ENCODE data around the gene AMZ1.

Gene AMZ1

DNA sequence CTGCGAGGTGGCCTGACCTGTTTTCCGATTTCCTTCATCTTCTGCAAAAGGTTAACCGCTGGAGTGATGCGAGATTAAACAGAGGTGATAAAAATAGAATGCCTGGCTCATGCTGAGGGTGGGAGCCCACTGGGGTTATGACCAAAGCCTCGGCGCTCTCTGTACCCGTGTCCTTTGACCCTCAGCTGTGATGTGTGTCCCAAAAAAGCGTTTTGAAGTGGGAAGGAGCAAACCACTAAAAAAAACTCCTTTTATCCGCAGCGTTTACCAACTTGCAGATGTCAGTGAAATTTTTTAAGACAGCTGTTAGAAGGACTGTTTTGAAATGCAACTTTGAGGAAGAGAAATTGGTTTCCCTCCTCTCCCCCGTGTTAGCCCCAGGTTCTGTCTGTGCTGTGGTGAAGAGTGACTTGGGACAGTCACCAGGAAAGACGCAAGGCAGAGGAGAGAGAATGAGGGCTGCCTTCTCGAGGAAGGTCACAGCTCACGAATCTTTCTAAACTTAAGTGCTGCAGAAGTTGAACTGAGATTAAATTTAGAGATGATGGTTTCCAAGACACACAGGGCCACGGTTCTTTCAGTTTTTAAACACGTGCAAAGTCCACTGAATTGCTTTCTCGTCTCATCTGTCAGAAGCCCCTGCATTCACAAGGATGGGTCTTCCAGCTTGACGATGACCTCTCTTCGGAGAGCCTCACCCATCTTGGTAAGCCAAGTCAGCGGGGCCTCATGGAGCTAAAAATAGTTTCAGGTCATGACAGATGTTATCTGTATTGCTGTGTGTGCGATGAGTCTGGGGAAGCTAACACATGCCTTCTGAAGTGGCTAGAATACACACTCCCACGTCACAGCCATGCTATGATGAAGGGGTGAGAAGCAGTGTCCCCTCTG is 27.6 kb downstream of the AMZ1 start:
- no peak overlapping the region for H3K4me3 ChIP-seq (ENCODE audit: control insufficient read depth, low read depth, low read length)
- TF ChIP-seq, protein P1, sequence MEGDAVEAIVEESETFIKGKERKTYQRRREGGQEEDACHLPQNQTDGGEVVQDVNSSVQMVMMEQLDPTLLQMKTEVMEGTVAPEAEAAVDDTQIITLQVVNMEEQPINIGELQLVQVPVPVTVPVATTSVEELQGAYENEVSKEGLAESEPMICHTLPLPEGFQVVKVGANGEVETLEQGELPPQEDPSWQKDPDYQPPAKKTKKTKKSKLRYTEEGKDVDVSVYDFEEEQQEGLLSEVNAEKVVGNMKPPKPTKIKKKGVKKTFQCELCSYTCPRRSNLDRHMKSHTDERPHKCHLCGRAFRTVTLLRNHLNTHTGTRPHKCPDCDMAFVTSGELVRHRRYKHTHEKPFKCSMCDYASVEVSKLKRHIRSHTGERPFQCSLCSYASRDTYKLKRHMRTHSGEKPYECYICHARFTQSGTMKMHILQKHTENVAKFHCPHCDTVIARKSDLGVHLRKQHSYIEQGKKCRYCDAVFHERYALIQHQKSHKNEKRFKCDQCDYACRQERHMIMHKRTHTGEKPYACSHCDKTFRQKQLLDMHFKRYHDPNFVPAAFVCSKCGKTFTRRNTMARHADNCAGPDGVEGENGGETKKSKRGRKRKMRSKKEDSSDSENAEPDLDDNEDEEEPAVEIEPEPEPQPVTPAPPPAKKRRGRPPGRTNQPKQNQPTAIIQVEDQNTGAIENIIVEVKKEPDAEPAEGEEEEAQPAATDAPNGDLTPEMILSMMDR (conservative IDR thresholded peaks at IDR 0.05; ENCODE audit: control insufficient read depth, insufficient read depth, low read depth, low read length): no peak
- DNase-seq (ENCODE audit: low read depth): no peak

DNA sequence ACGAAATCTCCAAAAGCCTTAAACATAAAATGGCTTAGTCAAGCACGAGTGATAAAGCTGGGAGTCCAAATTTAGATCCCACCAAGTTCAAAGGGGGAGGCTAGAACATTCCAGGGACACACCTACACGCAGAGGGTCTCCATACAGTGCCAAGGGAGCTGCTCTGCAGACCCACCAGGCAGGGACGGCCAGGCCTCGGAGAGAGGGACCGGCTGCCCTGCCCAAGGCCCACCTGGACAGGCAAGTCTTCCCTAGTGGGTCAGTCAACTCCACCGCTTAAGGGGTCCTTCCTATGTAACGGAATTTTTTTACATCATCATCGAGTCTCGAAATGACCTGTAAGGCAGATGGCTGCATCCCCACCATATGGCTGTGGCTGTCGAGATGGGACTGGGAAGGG is 28.5 kb downstream of the AMZ1 start:
- TF ChIP-seq, protein P1 (conservative IDR thresholded peaks at IDR 0.05; ENCODE audit: control insufficient read depth, insufficient read depth, low read depth, low read length): no peak
- no peak overlapping the region for H3K4me3 ChIP-seq (ENCODE audit: control insufficient read depth, low read depth, low read length)
- no peak for DNase-seq (ENCODE audit: low read depth)

DNA sequence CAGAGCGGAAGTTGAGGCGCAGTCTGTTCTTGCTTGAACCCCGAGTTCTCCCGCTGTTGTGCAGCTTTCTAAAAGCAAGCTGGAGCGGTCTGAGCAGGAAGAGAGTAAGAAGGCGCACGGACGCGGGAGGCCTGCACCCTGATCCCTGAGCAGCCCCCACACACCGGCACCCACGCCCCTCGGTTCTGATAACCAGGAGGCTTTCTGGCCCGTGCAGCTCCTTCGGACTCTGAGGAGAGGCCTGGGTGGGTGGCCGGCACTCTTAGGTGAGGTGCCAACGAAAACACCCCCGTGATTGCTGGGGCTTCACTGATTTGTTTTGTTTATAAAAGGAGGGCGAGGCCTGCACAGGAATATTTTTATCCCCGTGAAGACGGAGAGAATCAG is 28.9 kb downstream of the AMZ1 start:
- DNase-seq (ENCODE audit: low read depth): no peak
- TF ChIP-seq, protein P1 (conservative IDR thresholded peaks at IDR 0.05; ENCODE audit: control insufficient read depth, insufficient read depth, low read depth, low read length): no peak
- H3K4me3 ChIP-seq (ENCODE audit: control insufficient read depth, low read depth, low read length): no peak overlapping the region

DNA sequence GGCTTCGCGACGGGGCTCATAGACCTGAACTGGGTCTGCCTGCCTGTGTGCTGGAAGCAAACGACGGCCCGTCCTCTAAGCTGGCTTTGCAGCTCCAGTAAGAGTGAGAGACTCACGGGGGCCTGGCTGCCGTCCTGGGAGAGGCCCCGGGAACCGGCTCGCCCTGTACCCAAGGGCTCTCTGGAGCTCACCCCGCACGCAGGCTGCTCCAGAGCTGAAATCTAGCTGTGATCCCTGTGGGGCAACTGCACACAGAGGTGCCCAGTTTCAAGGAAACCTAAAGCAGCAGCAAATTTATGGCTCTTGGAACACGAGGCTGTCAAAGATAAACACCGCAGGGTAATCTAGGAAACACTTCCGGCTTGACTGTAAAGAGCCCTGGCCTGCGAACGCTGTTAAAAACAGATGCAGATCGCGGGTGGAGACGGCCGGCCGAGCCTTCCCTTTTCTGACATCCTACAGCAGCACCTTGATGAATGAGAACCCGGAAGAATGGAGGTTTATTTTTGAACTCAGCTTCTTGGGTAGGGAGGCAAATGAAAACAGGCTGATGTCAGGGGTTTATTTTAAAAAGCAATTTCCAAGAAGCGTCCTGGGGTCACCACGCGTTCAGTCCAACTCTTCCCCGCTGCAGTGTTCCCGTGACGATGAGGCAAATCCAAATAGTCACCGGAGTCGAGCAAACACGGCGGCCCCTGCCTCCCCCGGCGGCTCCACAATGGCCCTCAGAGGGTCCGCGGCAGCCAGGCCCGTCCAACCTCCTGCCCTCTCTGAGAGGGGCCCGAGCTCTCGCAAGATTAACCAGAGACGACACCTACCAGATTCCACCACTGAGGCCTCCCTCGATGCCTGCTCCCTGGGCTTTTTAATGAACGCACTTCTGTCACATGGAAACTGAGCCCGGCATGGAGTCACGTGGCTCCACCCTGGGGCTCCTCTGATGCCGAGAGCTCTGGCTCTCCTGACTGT is 29.6 kb downstream of the AMZ1 start:
- no peak overlapping the region for H3K4me3 ChIP-seq (ENCODE audit: control insufficient read depth, low read depth, low read length)
- peak; percentile 37 for DNase-seq (ENCODE audit: low read depth)
- TF ChIP-seq, protein P1 (conservative IDR thresholded peaks at IDR 0.05; ENCODE audit: control insufficient read depth, insufficient read depth, low read depth, low read length): no peak

DNA sequence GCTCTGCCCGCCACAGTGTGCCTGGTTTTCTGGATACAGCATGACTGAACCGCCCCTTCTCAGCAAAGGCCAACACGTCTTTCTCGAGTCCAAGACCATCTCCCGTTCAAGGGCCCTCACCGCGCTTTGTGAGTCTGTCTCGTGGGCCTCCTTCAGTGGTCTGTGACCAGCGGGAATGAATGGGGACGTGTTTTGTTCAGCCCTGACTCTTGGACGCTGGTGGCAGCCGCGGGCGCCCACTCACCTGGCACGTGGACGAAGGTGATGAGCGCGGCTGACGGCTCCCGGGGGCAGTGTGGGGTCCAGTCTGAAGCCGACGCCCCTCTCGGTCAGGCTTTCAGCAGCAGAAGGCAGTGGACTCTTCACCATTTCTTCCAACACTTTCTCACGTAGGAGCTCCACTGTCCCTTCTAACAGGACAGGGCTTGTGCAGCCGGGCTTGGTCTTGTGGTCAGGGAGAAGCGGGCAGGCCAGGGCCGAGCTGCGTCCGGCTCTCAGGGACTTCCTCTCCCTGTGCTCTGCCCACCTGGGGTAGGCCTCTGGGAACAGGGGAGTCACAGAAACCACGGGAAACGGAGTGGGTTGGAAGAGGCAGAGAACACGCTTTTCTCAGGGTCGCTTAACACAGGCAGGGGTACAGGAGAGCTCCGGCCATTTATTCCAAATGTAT is 30.4 kb downstream of the AMZ1 start:
- TF ChIP-seq, protein P1 (conservative IDR thresholded peaks at IDR 0.05; ENCODE audit: control insufficient read depth, insufficient read depth, low read depth, low read length): no peak
- no peak overlapping the region for H3K4me3 ChIP-seq (ENCODE audit: control insufficient read depth, low read depth, low read length)
- no peak for DNase-seq (ENCODE audit: low read depth)

DNA sequence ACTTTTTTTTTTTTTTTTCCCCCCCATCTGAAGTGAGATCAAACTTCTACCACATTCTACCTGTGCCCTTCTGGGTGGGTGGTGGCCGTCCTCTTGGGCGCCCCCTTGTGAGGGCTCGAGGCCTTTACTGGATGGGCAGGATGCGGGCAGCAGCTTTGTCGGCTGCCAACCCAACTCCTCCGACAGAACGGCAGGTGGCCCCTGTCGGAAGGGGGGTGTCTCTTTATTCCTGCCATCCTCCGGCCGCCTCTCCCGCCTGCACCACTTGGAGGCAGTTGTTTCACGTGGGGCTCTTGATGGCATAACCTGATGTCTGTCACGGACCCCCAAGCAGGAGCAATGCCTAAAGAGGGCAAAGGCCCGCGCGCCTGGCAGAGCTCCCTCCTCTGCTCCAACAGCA is 31.0 kb downstream of the AMZ1 start:
- no peak for DNase-seq (ENCODE audit: low read depth)
- TF ChIP-seq, protein P1 (conservative IDR thresholded peaks at IDR 0.05; ENCODE audit: control insufficient read depth, insufficient read depth, low read depth, low read length): peak; percentile 41

More for the DNA sequence above, 31.0 kb downstream of the AMZ1 start:
- no peak overlapping the region for H3K4me3 ChIP-seq (ENCODE audit: control insufficient read depth, low read depth, low read length)
